ENCODE data around the gene PRSS1.
"Not testable (repeated sequence)": the region's sequence is repeated elsewhere in the genome, so short reads cannot be mapped to it uniquely, and the experiment has no call there.

The PRSS1 gene

GRCh38 chr7:142758312-142758711 lies 9.0 kb downstream of the PRSS1 start:
- not testable (repeated sequence) for H3K9me3 ChIP-seq (ENCODE audit: control insufficient read depth in 5 of 5, low read length in 5 of 5); H3K4me1 ChIP-seq (ENCODE audit: control insufficient read depth in 5 of 5, insufficient read depth in 5 of 5, low read length in 5 of 5)

GRCh38 chr7:142759433-142759832 lies 10.2 kb downstream of the PRSS1 start:
- no peak overlapping the region for H3K9ac ChIP-seq (ENCODE audit: low read length in 5 of 5)
- peaks cover 0 to 5% (median 0%) of the 10 kb centered on the region in 5 donors for H3K9me3 ChIP-seq (ENCODE audit: control insufficient read depth in 5 of 5, low read length in 5 of 5)
- no peaks in the 10 kb centered on the region for H3K4me1 ChIP-seq (ENCODE audit: control insufficient read depth in 5 of 5, insufficient read depth in 5 of 5, low read length in 5 of 5)
- H3K27ac ChIP-seq (ENCODE audit: low read depth, low read length): no peak overlapping the region
- no peaks in the 10 kb centered on the region for H3K36me3 ChIP-seq (ENCODE audit: control insufficient read depth in 5 of 5, insufficient read depth in 5 of 5, low read length in 5 of 5)
- H3K4me3 ChIP-seq (ENCODE audit: low read depth in 1 of 5, low read length in 5 of 5): no peak overlapping the region
- H3K27me3 ChIP-seq (ENCODE audit: control insufficient read depth in 5 of 5, insufficient read depth in 4 of 5, low read length in 5 of 5): peaks cover 0 to 7% (median 0%) of the 10 kb centered on the region in 5 donors

More at GRCh38 chr7:142758312-142758711, 9.0 kb downstream of the PRSS1 start:
- H3K36me3 ChIP-seq (ENCODE audit: control insufficient read depth in 5 of 5, insufficient read depth in 5 of 5, low read length in 5 of 5); H3K27ac ChIP-seq (ENCODE audit: low read depth, low read length); H3K4me3 ChIP-seq (ENCODE audit: low read depth in 1 of 5, low read length in 5 of 5); H3K27me3 ChIP-seq (ENCODE audit: control insufficient read depth in 5 of 5, insufficient read depth in 4 of 5, low read length in 5 of 5); H3K9ac ChIP-seq (ENCODE audit: low read length in 5 of 5): not testable (repeated sequence)

GRCh38 chr7:142760071-142760642 lies 10.9 kb downstream of the PRSS1 start:
- no peaks in the 10 kb centered on the region for H3K36me3 ChIP-seq (ENCODE audit: control insufficient read depth in 5 of 5, insufficient read depth in 5 of 5, low read length in 5 of 5)
- H3K9me3 ChIP-seq (ENCODE audit: control insufficient read depth in 5 of 5, low read length in 5 of 5): peaks cover 0 to 5% (median 0%) of the 10 kb centered on the region in 5 donors
- H3K4me3 ChIP-seq (ENCODE audit: low read depth in 1 of 5, low read length in 5 of 5): no peak overlapping the region
- no peak overlapping the region for H3K27ac ChIP-seq (ENCODE audit: low read depth, low read length)
- H3K9ac ChIP-seq (ENCODE audit: low read length in 5 of 5): no peak overlapping the region
- H3K27me3 ChIP-seq (ENCODE audit: control insufficient read depth in 5 of 5, insufficient read depth in 4 of 5, low read length in 5 of 5): peaks cover 0 to 7% (median 0%) of the 10 kb centered on the region in 5 donors
- H3K4me1 ChIP-seq (ENCODE audit: control insufficient read depth in 5 of 5, insufficient read depth in 5 of 5, low read length in 5 of 5): no peaks in the 10 kb centered on the region

GRCh38 chr7:142761606-142762005 lies 12.3 kb downstream of the PRSS1 start:
- H3K4me3 ChIP-seq (ENCODE audit: low read depth in 1 of 5, low read length in 5 of 5); H3K27ac ChIP-seq (ENCODE audit: low read depth, low read length); H3K9ac ChIP-seq (ENCODE audit: low read length in 5 of 5); H3K36me3 ChIP-seq (ENCODE audit: control insufficient read depth in 5 of 5, insufficient read depth in 5 of 5, low read length in 5 of 5); H3K27me3 ChIP-seq (ENCODE audit: control insufficient read depth in 5 of 5, insufficient read depth in 4 of 5, low read length in 5 of 5); H3K4me1 ChIP-seq (ENCODE audit: control insufficient read depth in 5 of 5, insufficient read depth in 5 of 5, low read length in 5 of 5); H3K9me3 ChIP-seq (ENCODE audit: control insufficient read depth in 5 of 5, low read length in 5 of 5): not testable (repeated sequence)

GRCh38 chr7:142762104-142762503 lies 12.8 kb downstream of the PRSS1 start:
- Histone ChIP-seq H3K9ac (ENCODE audit: low read length in 5 of 5) (no peak overlapping the region), H3K36me3 (ENCODE audit: control insufficient read depth in 5 of 5, insufficient read depth in 5 of 5, low read length in 5 of 5) (no peaks in the 10 kb centered on the region), H3K9me3 (ENCODE audit: control insufficient read depth in 5 of 5, low read length in 5 of 5) (no peaks in the 10 kb centered on the region), H3K4me1 (ENCODE audit: control insufficient read depth in 5 of 5, insufficient read depth in 5 of 5, low read length in 5 of 5) (peaks cover 0 to 2% (median 0%) of the 10 kb centered on the region in 5 donors), H3K27ac (ENCODE audit: low read depth, low read length) (no peak overlapping the region), H3K27me3 (ENCODE audit: control insufficient read depth in 5 of 5, insufficient read depth in 4 of 5, low read length in 5 of 5) (peaks cover 0 to 7% (median 0%) of the 10 kb centered on the region in 5 donors), H3K4me3 (ENCODE audit: low read depth in 1 of 5, low read length in 5 of 5) (no peak overlapping the region)

GRCh38 chr7:142767451-142767850 lies 18.2 kb downstream of the PRSS1 start:
- peaks cover 0 to 5% (median 3%) of the 10 kb centered on the region in 5 donors for H3K27me3 ChIP-seq (ENCODE audit: control insufficient read depth in 5 of 5, insufficient read depth in 4 of 5, low read length in 5 of 5)
- no peaks in the 10 kb centered on the region for H3K9me3 ChIP-seq (ENCODE audit: control insufficient read depth in 5 of 5, low read length in 5 of 5)
- H3K4me3 ChIP-seq (ENCODE audit: low read depth in 1 of 5, low read length in 5 of 5): no peak overlapping the region
- peaks cover 0 to 2% (median 0%) of the 10 kb centered on the region in 5 donors for H3K4me1 ChIP-seq (ENCODE audit: control insufficient read depth in 5 of 5, insufficient read depth in 5 of 5, low read length in 5 of 5)
- H3K27ac ChIP-seq (ENCODE audit: low read depth, low read length): no peak overlapping the region
- H3K9ac ChIP-seq (ENCODE audit: low read length in 5 of 5): no peak overlapping the region
- no peaks in the 10 kb centered on the region for H3K36me3 ChIP-seq (ENCODE audit: control insufficient read depth in 5 of 5, insufficient read depth in 5 of 5, low read length in 5 of 5)

GRCh38 chr7:142767861-142768260 lies 18.6 kb downstream of the PRSS1 start:
- no peaks in the 10 kb centered on the region for H3K9me3 ChIP-seq (ENCODE audit: control insufficient read depth in 5 of 5, low read length in 5 of 5)
- H3K4me3 ChIP-seq (ENCODE audit: low read depth in 1 of 5, low read length in 5 of 5): no peak overlapping the region
- H3K36me3 ChIP-seq (ENCODE audit: control insufficient read depth in 5 of 5, insufficient read depth in 5 of 5, low read length in 5 of 5): no peaks in the 10 kb centered on the region
- H3K27ac ChIP-seq (ENCODE audit: low read depth, low read length): no peak overlapping the region
- peaks cover 0 to 2% (median 0%) of the 10 kb centered on the region in 5 donors for H3K4me1 ChIP-seq (ENCODE audit: control insufficient read depth in 5 of 5, insufficient read depth in 5 of 5, low read length in 5 of 5)
- H3K9ac ChIP-seq (ENCODE audit: low read length in 5 of 5): no peak overlapping the region
- peaks cover 0 to 5% (median 3%) of the 10 kb centered on the region in 5 donors for H3K27me3 ChIP-seq (ENCODE audit: control insufficient read depth in 5 of 5, insufficient read depth in 4 of 5, low read length in 5 of 5)

GRCh38 chr7:142768885-142769284 lies 19.6 kb downstream of the PRSS1 start:
- not testable (repeated sequence) for H3K9ac ChIP-seq (ENCODE audit: low read length in 5 of 5); H3K9me3 ChIP-seq (ENCODE audit: control insufficient read depth in 5 of 5, low read length in 5 of 5); H3K36me3 ChIP-seq (ENCODE audit: control insufficient read depth in 5 of 5, insufficient read depth in 5 of 5, low read length in 5 of 5); H3K4me1 ChIP-seq (ENCODE audit: control insufficient read depth in 5 of 5, insufficient read depth in 5 of 5, low read length in 5 of 5); H3K4me3 ChIP-seq (ENCODE audit: low read depth in 1 of 5, low read length in 5 of 5); H3K27ac ChIP-seq (ENCODE audit: low read depth, low read length); H3K27me3 ChIP-seq (ENCODE audit: control insufficient read depth in 5 of 5, insufficient read depth in 4 of 5, low read length in 5 of 5)

GRCh38 chr7:142770661-142771352 lies 21.5 kb downstream of the PRSS1 start, which contains the start of gene PRSS2:
PRSS2 (plus strand) TSS chr7:142770970; CDS start chr7:142770983, 13 bp downstream.
- Histone ChIP-seq H3K4me3 (ENCODE audit: low read depth in 1 of 5, low read length in 5 of 5) (no peak within 1 kb of the TSS), H3K9me3 (ENCODE audit: control insufficient read depth in 5 of 5, low read length in 5 of 5) (no peaks in the 10 kb centered on the region), H3K27ac (ENCODE audit: low read depth, low read length) (no peak within 1 kb of the TSS), H3K36me3 (ENCODE audit: control insufficient read depth in 5 of 5, insufficient read depth in 5 of 5, low read length in 5 of 5) (no peaks in the 10 kb centered on the region), H3K9ac (ENCODE audit: low read length in 5 of 5) (no peak within 1 kb of the TSS), H3K4me1 (ENCODE audit: control insufficient read depth in 5 of 5, insufficient read depth in 5 of 5, low read length in 5 of 5) (peaks cover 0 to 1% (median 0%) of the 10 kb centered on the region in 5 donors), H3K27me3 (ENCODE audit: control insufficient read depth in 5 of 5, insufficient read depth in 4 of 5, low read length in 5 of 5) (peaks cover 0 to 5% (median 3%) of the 10 kb centered on the region in 5 donors)

GRCh38 chr7:142771353-142771723 lies 22.1 kb downstream of the PRSS1 start:
- H3K4me1 ChIP-seq (ENCODE audit: control insufficient read depth in 5 of 5, insufficient read depth in 5 of 5, low read length in 5 of 5): no peaks in the 10 kb centered on the region

More at GRCh38 chr7:142771353-142771723, 22.1 kb downstream of the PRSS1 start:
- Histone ChIP-seq H3K4me3 (ENCODE audit: low read depth in 1 of 5, low read length in 5 of 5) (no peak overlapping the region), H3K9ac (ENCODE audit: low read length in 5 of 5) (no peak overlapping the region), H3K9me3 (ENCODE audit: control insufficient read depth in 5 of 5, low read length in 5 of 5) (no peaks in the 10 kb centered on the region), H3K36me3 (ENCODE audit: control insufficient read depth in 5 of 5, insufficient read depth in 5 of 5, low read length in 5 of 5) (no peaks in the 10 kb centered on the region), H3K27me3 (ENCODE audit: control insufficient read depth in 5 of 5, insufficient read depth in 4 of 5, low read length in 5 of 5) (peaks cover 0 to 5% (median 3%) of the 10 kb centered on the region in 5 donors), H3K27ac (ENCODE audit: low read depth, low read length) (no peak overlapping the region)
